ENCODE results near the gene MMD. TPM values are rescaled to one million over a fixed set of nuclear protein-coding genes. Genes with fewer than 3 reads are reported as not detected.

Gene MMD
- total and polyA plus RNA-seq, 2 of the 13 experiments (the other 11 are each of a cell fraction or from before 2014, with no cell fraction given): 121 to 225 TPM

GRCh38 chr17:55418369-55419268, 3.0 kb downstream of the MMD start (continued):
- TF ChIP-seq MTF2 (CRISPR knock-in tag; IDR thresholded peaks at IDR 0.05; ENCODE audit: borderline replicate concordance) (0 out of 2 replicates have a peak, but pooled peaks have one; percentile 43), NR0B2 (CRISPR knock-in tag; IDR thresholded peaks at IDR 0.05) (no peak), ZNF660 (CRISPR knock-in tag; IDR thresholded peaks at IDR 0.05; ENCODE audit: borderline replicate concordance, low read depth) (no peak), ETV6 (CRISPR knock-in tag; conservative IDR thresholded peaks at IDR 0.05) (no peak), ERF (CRISPR knock-in tag; IDR thresholded peaks at IDR 0.05) (0 out of 2 replicates have a peak, but pooled peaks have one; percentile 5), RXRB (CRISPR knock-in tag; IDR thresholded peaks at IDR 0.05; ENCODE audit: borderline replicate concordance) (no peak), CBX5 (CRISPR knock-in tag; IDR thresholded peaks at IDR 0.05; ENCODE audit: borderline replicate concordance) (no peak), POLR2G (IDR thresholded peaks at IDR 0.05; ENCODE audit: low read depth, low read length) (peak; percentile 77), ZNF670 (CRISPR knock-in tag; IDR thresholded peaks at IDR 0.05; ENCODE audit: borderline replicate concordance) (no peak), CC2D1A (CRISPR knock-in tag; IDR thresholded peaks at IDR 0.05) (no peak), ZNF24 (IDR thresholded peaks at IDR 0.05) (no peak), SOX5 (CRISPR knock-in tag; IDR thresholded peaks at IDR 0.05; ENCODE audit: borderline replicate concordance) (no peak), ZNF766 (CRISPR knock-in tag; IDR thresholded peaks at IDR 0.05; ENCODE audit: borderline replicate concordance) (no peak), GATAD1 (CRISPR knock-in tag; IDR thresholded peaks at IDR 0.05) (peak; percentile 8; the same call in 1 of the 2 replicates), POLR2A (IDR thresholded peaks at IDR 0.05; ENCODE audit: insufficient read depth in 1 of 2, low read depth in 2 of 2, low read length in 2 of 2) (peak in 1 of 2 experiments; percentile 6; a peak in 1 of 4 replicates), ZBTB4 (CRISPR knock-in tag; IDR thresholded peaks at IDR 0.05; ENCODE audit: borderline replicate concordance) (no peak), ZNF773 (CRISPR knock-in tag; IDR thresholded peaks at IDR 0.05; ENCODE audit: borderline replicate concordance) (no peak), SSRP1 (CRISPR knock-in tag; IDR thresholded peaks at IDR 0.05) (no peak), ZNF362 (CRISPR knock-in tag; IDR thresholded peaks at IDR 0.05; ENCODE audit: borderline replicate concordance) (no peak), DDIT3 (CRISPR knock-in tag; IDR thresholded peaks at IDR 0.05) (0 out of 2 replicates have a peak, but pooled peaks have one; percentile 65), MIXL1 (CRISPR knock-in tag; IDR thresholded peaks at IDR 0.05) (no peak), PBX3 (CRISPR knock-in tag; IDR thresholded peaks at IDR 0.05; ENCODE audit: borderline replicate concordance) (no peak), ZNF569 (CRISPR knock-in tag; IDR thresholded peaks at IDR 0.05; ENCODE audit: borderline replicate concordance) (no peak)
